Endothelial cell (in vitro differentiated cells): ENCODE measurements around the gene BMERB1. TPM values are rescaled to one million over a fixed set of nuclear protein-coding genes. Genes with fewer than 3 reads are reported as not detected.
"Not testable (repeated sequence)": the region's sequence is repeated elsewhere in the genome, so short reads cannot be mapped to it uniquely, and the experiment has no call there.

Experiments
- DNase-seq: peaks from one replicate; pipeline ENCODE4 v3.0.0; 2021; ENCODE audit warnings: low spot score
- H3K27ac Mint-ChIP-seq: one replicate; pipeline ENCODE4 v1.8.0; 2021; ENCODE audit warnings: mixed read lengths, inconsistent platforms; ENCODE audit not compliant: unreplicated experiment
- H3K27me3 Mint-ChIP-seq: one replicate; pipeline ENCODE4 v1.8.0; 2021; ENCODE audit warnings: mild to moderate bottlenecking, moderate library complexity, mixed read lengths, inconsistent platforms; ENCODE audit not compliant: unreplicated experiment
- H3K36me3 Mint-ChIP-seq: one replicate; pipeline ENCODE4 v1.8.0; 2021; ENCODE audit warnings: mild to moderate bottlenecking, low read depth, mixed read lengths, inconsistent platforms; ENCODE audit not compliant: unreplicated experiment
- H3K4me1 Mint-ChIP-seq: one replicate; pipeline ENCODE4 v1.8.0; 2021; ENCODE audit warnings: mild to moderate bottlenecking, mixed read lengths, inconsistent platforms; ENCODE audit not compliant: unreplicated experiment
- H3K4me3 Mint-ChIP-seq: one replicate; pipeline ENCODE4 v1.8.0; 2021; ENCODE audit warnings: mild to moderate bottlenecking, mixed read lengths, inconsistent platforms; ENCODE audit not compliant: unreplicated experiment
- H3K9me3 Mint-ChIP-seq: one replicate; pipeline ENCODE4 v1.8.0; 2021; ENCODE audit warnings: mixed read lengths, inconsistent platforms; ENCODE audit not compliant: unreplicated experiment
- total RNA-seq: library from RNA; stranded (reverse); fragmentation: NEBNext Ultra II Directional; extraction: Animal tissue kit (Norgen Biotek cat#: 25700); gene quantifications from one replicate; pipeline ENCODE4 v1.2.1, GENCODE V29; 2021; ENCODE audit not compliant: unreplicated experiment
- TF ChIP-seq, protein P1 (sequence below): fragments of 200-600 bp; sonication (generic); IDR thresholded peaks from one replicate; pipeline ENCODE4 v1.5.0; 2021; ENCODE audit warnings: antibody characterized with exemption; ENCODE audit not compliant: unreplicated experiment

BMERB1 gene
- total RNA-seq, 1 donor from 2014 or later: 9.9 TPM

DNA sequence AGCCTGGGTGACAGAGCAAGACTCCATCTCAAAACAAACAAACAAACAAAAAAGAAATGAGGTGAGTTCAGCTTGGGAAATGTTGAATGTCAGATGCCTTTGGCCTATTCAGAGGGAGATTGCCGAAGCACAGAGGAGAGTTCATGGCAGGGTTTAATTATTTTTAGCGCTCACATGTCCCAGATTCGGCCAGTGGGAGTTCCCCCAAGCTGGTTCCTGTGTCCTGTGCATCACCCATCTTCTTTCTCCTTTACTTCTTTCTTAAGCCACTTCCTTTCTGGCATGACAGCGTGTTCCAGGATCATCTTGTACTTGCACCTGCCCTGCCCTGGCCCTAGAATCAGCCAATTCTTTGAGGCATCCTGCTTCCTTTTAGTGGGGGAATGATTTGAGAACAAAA is 29.6 kb upstream of the BMERB1 start:
- no peak for DNase-seq
- Mint-ChIP-seq H3K4me3 (no peak overlapping the region), H3K36me3 (no peaks in the 10 kb centered on the region), H3K27me3 (no peaks in the 10 kb centered on the region), H3K27ac (no peak overlapping the region), H3K9me3 (no peaks in the 10 kb centered on the region), H3K4me1 (no peaks in the 10 kb centered on the region)
- TF ChIP-seq, protein P1, sequence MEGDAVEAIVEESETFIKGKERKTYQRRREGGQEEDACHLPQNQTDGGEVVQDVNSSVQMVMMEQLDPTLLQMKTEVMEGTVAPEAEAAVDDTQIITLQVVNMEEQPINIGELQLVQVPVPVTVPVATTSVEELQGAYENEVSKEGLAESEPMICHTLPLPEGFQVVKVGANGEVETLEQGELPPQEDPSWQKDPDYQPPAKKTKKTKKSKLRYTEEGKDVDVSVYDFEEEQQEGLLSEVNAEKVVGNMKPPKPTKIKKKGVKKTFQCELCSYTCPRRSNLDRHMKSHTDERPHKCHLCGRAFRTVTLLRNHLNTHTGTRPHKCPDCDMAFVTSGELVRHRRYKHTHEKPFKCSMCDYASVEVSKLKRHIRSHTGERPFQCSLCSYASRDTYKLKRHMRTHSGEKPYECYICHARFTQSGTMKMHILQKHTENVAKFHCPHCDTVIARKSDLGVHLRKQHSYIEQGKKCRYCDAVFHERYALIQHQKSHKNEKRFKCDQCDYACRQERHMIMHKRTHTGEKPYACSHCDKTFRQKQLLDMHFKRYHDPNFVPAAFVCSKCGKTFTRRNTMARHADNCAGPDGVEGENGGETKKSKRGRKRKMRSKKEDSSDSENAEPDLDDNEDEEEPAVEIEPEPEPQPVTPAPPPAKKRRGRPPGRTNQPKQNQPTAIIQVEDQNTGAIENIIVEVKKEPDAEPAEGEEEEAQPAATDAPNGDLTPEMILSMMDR: no peak

DNA sequence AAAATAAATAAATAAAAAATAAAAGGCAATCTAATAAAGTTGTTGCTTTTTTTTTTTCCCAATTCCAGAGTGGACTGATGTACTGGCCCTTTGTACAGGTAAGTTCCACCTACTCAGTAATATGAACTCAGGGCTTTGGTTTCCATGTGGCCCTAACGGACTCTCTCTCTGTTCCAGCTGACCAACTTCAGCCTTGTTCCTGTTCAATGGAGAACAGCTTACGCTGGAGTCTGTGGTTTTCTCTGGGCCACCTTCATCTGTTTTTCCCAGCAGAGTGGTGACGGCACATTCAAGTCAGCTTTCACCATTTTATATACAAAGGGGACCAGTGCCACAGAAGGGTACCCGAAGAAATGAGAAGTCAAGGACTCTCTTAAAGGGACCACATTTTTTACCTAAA is 26.6 kb upstream of the BMERB1 start:
- H3K4me1 Mint-ChIP-seq, H3K9me3 Mint-ChIP-seq, H3K4me3 Mint-ChIP-seq, H3K27me3 Mint-ChIP-seq, H3K27ac Mint-ChIP-seq, H3K36me3 Mint-ChIP-seq, DNase-seq: not testable (repeated sequence)

DNA sequence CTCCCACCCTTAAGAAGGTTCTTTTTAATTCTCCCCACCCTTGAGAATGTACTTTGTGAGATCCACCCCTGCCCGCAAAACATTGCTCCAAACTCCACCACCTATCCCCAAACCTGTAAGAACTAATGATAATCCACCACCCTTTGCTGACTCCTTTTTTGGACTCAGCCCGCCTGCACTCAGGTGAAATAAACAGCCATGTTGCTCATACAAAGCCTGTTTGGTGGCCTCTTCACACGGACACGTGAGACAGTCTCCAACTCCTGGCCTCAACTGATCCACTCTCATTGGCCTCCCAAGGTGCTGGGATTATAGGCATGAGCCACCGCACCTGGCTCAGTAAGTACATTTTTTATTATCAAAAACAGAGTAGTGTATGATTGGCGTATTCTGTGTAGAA is 24.9 kb upstream of the BMERB1 start:
- not testable (repeated sequence) for H3K36me3 Mint-ChIP-seq, H3K4me1 Mint-ChIP-seq, H3K4me3 Mint-ChIP-seq, H3K9me3 Mint-ChIP-seq, DNase-seq, H3K27me3 Mint-ChIP-seq, H3K27ac Mint-ChIP-seq

DNA sequence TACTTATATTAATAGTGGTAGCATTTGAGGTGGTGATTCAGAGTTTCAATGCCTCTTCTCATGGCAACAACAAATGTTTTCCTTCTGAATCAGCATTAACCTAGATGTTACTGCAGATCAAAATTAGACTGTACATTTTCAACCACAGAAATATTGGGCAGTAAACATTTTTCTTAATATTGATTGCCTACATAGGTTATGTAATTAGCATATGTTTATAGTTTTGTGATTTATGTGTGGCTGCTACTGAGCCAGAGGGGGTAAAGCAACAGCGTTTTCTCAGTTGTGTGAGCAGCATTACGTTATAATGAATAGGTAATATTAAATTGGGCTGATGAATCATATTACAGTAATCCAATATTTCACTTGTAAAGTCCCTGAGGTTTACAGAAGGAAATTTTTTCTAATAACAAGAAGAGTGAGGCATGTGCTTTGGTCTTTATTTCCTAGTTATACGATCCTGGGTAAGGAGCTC is 18.8 kb upstream of the BMERB1 start:
- Mint-ChIP-seq H3K4me1 (no peaks in the 10 kb centered on the region), H3K36me3 (no peaks in the 10 kb centered on the region), H3K4me3 (no peak overlapping the region), H3K9me3 (no peaks in the 10 kb centered on the region), H3K27ac (no peak overlapping the region), H3K27me3 (peaks cover 4% of the 10 kb centered on the region)
- TF ChIP-seq, protein P1: no peak
- no peak for DNase-seq

DNA sequence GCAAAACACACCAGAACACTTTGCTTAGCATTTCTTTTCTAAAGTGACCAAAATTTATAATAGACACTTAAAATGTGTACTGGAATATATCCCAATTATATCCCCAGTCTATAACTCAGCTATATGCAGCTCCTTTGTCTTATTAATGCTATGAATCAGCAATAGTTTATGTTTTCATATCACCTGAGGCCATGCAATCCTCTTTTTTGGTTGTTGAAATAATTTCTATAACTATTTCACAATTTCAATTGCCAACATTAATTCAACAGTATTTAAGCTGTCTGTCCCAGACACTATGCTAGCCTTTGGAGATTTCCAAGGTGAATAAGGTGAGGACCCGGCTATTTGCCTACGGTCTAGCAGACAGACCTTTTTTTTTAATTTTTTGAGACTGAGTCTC is 17.2 kb upstream of the BMERB1 start:
- no peaks in the 10 kb centered on the region for H3K4me1 Mint-ChIP-seq
- no peak for DNase-seq

DNA sequence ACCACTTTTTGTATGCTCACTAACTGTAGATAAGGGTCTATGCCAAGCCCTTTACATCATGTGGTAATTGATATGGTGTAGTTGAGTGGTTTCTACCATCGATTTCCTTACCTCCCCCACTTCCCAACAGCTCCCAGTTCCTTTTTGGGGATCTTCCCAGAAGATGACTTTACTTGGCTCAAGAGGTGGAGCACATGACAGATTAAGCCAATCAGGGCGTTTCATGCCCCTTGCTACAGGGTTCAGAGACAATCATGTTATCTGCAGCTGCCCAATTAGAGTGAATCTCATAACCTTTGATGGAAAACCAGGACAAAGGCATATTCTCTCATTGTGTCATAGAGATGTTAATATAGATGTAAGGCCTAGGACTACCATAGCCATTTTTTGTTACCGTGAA is 16.2 kb upstream of the BMERB1 start:
- H3K27me3 Mint-ChIP-seq: peaks cover 2% of the 10 kb centered on the region

More for the DNA sequence above, 17.2 kb upstream of the BMERB1 start:
- Mint-ChIP-seq H3K27me3 (peaks cover 2% of the 10 kb centered on the region), H3K9me3 (no peaks in the 10 kb centered on the region), H3K4me3 (no peak overlapping the region), H3K27ac (no peak overlapping the region), H3K36me3 (no peaks in the 10 kb centered on the region)
- TF ChIP-seq, protein P1: no peak

DNA sequence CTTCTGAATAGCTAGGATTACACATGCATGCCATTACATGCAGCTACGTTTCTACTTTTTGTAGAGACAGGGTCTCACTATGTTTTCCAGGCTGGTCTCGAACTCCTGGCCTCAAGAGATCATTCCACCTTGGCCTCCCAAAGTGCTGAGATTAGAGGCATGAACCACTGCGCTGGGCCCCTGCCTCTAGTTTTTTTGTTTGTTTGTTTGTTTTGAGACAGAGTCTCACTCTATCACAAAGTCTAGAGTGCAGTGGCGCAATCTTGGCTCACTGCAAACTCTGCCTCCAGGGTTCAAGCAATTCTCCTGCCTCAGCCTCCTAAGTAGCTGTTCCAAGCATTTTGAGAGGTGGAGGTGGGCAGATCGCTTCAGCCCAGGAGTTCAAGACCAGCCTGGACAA is 12.7 kb upstream of the BMERB1 start:
- H3K36me3 Mint-ChIP-seq, H3K4me1 Mint-ChIP-seq, H3K4me3 Mint-ChIP-seq, H3K9me3 Mint-ChIP-seq, H3K27ac Mint-ChIP-seq, H3K27me3 Mint-ChIP-seq, DNase-seq: not testable (repeated sequence)

More for the DNA sequence above, 16.2 kb upstream of the BMERB1 start:
- Mint-ChIP-seq H3K9me3 (no peaks in the 10 kb centered on the region), H3K36me3 (no peaks in the 10 kb centered on the region), H3K4me1 (no peaks in the 10 kb centered on the region), H3K27ac (no peak overlapping the region), H3K4me3 (no peak overlapping the region)
- TF ChIP-seq, protein P1: no peak
- DNase-seq: no peak
